Tibial nerve (tissue), 4 donors: ENCODE measurements around the gene TTLL3. TPM values are rescaled to one million over a fixed set of nuclear protein-coding genes. Genes with fewer than 3 reads are reported as not detected.

Source experiments
- DNase-seq, 2 donors: peaks; one replicate each; pipeline ENCODE4 v3.0.0-alpha.2; 2019; ENCODE audit warnings: low spot score in 2 of 2
- H3K27ac ChIP-seq, 4 donors: fragments of 200-600 bp; sonication (generic) in 3 of 4; one replicate each; pipeline ENCODE4 v1.5.1; 2017 to 2019; ENCODE audit warnings: mild to moderate bottlenecking in 1 of 4
- H3K27me3 ChIP-seq, 2 donors: fragments of 200-600 bp; sonication (generic) in 1 of 2; one replicate each; pipeline versions ENCODE4 v1.5.1 to v1.6.0; 2017 to 2019
- H3K36me3 ChIP-seq, 3 donors: fragments of 200-600 bp; sonication (generic); one replicate each; pipeline ENCODE4 v1.5.1; 2018 to 2019
- H3K4me1 ChIP-seq, 4 donors: fragments of 200-600 bp; sonication (generic) in 3 of 4; one replicate each; pipeline ENCODE4 v1.5.1; 2017 to 2019
- H3K4me3 ChIP-seq, 4 donors: fragments of 200-600 bp; sonication (generic) in 3 of 4; one replicate each; pipeline ENCODE4 v1.5.1; 2017 to 2019; ENCODE audit warnings: mild to moderate bottlenecking in 1 of 4, moderate library complexity in 1 of 4
- H3K9me3 ChIP-seq, 4 donors: fragments of 200-600 bp; sonication (generic) in 3 of 4; one replicate each; pipeline ENCODE4 v1.5.1; 2017 to 2019
- EP300 ChIP-seq, 2 donors: sonication (generic); formaldehyde crosslinking; IDR thresholded peaks; one replicate each; pipeline ENCODE4 v1.6.1; 2017; ENCODE audit warnings: antibody characterized with exemption in 2 of 2, mild to moderate bottlenecking in 1 of 2
- POLR2A ChIP-seq, 2 donors: fragments of 450-650 bp; IDR thresholded peaks; one replicate each; pipeline ENCODE4 v1.6.1; 2017; ENCODE audit warnings: antibody characterized with exemption in 2 of 2, mild to moderate bottlenecking in 2 of 2, moderate library complexity in 2 of 2
- WGBS, 2 donors: methylation state at CpG; one replicate each; pipeline ENCODE4 v1.1.5; 2018; 5-methylcytosine and 5-hydroxymethylcytosine counted together
- total RNA-seq, 4 donors: library from RNA; depleted of rRNA; stranded (reverse); fragments of >200 nt; gene quantifications; one replicate each; pipeline ENCODE4 v1.1.0, GENCODE V29; 2016
- TF ChIP-seq, protein P1 (sequence below), 5 experiments: fragments of 200-600 bp in 3 of 5; fragments of 450-650 bp in 2 of 5; sonication (generic) in 3 of 5; IDR thresholded peaks; one replicate each; pipeline ENCODE4 v1.5.1; 2016 to 2019; ENCODE audit warnings: antibody characterized with exemption in 5 of 5, mild to moderate bottlenecking in 3 of 5, moderate library complexity in 2 of 5

Gene TTLL3
- total RNA-seq, 4 donors from 2014 or later: 58.2 to 173 (median 120) TPM

DNA sequence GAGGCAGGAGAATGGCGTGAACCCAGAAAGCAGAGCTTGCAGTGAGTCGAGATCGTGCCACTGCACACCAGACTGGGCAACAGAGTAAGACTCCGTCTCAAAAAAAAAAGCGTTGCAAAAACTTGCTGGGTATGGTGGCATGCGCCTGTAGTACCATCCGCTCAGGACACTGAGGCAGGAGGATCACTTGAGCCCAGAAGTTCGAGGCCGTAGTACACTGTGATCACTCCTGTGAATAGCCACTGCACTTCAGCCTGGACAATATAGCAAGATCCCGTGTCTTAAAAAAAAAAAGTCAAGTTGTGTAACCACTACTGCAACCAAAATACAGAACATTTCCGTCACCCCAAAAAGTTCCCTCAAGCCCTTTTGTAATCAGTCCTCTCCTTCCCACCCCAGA lies 15.7 kb upstream of the TTLL3 start:
- H3K27ac ChIP-seq: no peak overlapping the region
- no peaks in the 10 kb centered on the region for H3K9me3 ChIP-seq
- no peaks in the 10 kb centered on the region for H3K27me3 ChIP-seq
- 93 to 96% methylated on average over 11 of the region's 11 CpGs for WGBS, 2 donors
- TF ChIP-seq POLR2A (IDR thresholded peaks at IDR 0.05) (no peak), EP300 (IDR thresholded peaks at IDR 0.05) (no peak)
- TF ChIP-seq, protein P1, sequence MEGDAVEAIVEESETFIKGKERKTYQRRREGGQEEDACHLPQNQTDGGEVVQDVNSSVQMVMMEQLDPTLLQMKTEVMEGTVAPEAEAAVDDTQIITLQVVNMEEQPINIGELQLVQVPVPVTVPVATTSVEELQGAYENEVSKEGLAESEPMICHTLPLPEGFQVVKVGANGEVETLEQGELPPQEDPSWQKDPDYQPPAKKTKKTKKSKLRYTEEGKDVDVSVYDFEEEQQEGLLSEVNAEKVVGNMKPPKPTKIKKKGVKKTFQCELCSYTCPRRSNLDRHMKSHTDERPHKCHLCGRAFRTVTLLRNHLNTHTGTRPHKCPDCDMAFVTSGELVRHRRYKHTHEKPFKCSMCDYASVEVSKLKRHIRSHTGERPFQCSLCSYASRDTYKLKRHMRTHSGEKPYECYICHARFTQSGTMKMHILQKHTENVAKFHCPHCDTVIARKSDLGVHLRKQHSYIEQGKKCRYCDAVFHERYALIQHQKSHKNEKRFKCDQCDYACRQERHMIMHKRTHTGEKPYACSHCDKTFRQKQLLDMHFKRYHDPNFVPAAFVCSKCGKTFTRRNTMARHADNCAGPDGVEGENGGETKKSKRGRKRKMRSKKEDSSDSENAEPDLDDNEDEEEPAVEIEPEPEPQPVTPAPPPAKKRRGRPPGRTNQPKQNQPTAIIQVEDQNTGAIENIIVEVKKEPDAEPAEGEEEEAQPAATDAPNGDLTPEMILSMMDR (IDR thresholded peaks at IDR 0.05): no peak
- H3K4me1 ChIP-seq: peaks cover 0 to 60% (median 28%) of the 10 kb centered on the region in 4 donors
- H3K4me3 ChIP-seq: peak overlapping the region in 1 of 4 donors; percentile 99
- peaks cover 2 to 61% (median 11%) of the 10 kb centered on the region in 3 donors for H3K36me3 ChIP-seq
- DNase-seq: no peak

DNA sequence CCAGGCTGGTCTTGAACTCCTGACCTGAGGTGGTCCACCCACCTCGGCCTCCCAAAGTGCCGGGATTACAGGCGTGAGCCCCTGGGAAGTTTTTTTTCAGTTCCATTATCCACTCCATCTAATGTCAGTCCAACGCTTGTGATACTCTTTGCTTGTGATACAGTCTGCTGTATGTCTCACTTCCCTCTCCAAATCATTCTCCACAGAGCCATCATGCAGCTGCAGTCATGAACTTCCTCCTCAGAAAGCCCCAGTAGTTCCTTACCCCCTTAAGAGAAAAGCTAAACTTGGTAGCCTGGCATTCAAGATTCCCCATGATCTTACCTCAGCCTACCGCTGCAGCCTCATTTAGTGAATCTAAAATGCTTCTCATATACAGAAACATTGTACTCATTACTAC lies 14.9 kb upstream of the TTLL3 start:
- DNase-seq: no peak

DNA sequence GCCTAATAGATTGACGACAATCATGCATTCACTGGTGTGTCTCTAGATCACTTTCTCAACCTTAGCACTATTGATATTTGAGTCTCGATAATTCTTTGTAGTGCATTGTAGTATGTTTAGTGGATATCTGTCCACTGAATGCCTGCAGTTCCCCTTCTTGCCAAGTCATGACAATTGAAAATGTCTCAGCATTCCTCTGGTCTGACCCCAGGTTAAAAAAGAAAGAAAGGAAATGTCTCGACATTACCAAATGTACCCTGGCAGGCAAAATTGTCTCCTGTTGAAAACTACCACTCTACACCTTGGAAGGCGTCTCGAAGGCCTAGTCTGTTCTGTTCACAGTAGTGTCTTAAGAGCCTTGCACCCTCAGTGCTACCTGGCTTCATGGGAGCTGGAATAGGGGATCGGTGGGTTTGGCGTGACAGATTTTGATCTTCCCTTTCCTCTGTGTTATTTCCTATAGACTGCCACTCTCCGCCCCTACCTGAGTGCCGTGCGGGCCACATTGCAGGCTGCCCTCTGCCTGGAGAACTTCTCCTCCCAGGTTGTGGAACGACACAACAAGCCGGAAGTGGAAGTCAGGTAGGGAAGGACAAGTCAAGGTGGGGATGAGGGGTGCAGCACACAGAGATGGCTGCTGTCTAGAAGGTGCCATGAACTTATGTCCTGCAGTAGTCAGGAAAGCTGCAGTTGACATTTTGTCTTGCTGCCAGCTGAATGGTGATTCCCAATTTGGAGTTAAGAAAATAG lies 12.7 kb upstream of the TTLL3 start:
- DNase-seq: no peak
- peaks cover 4 to 70% (median 29%) of the 10 kb centered on the region in 3 donors for H3K36me3 ChIP-seq
- H3K9me3 ChIP-seq: no peaks in the 10 kb centered on the region
- no peak overlapping the region for H3K4me3 ChIP-seq
- WGBS, 2 donors: 92% methylated on average over 12 of the region's 12 CpGs
- H3K27me3 ChIP-seq: no peaks in the 10 kb centered on the region
- H3K4me1 ChIP-seq: peaks cover 0 to 41% (median 17%) of the 10 kb centered on the region in 4 donors
- TF ChIP-seq, protein P1 (IDR thresholded peaks at IDR 0.05): no peak
- TF ChIP-seq POLR2A (IDR thresholded peaks at IDR 0.05) (no peak), EP300 (IDR thresholded peaks at IDR 0.05) (no peak)
- no peak overlapping the region for H3K27ac ChIP-seq

More for the DNA sequence above, 14.9 kb upstream of the TTLL3 start:
- Histone ChIP-seq H3K4me1 (peaks cover 0 to 60% (median 28%) of the 10 kb centered on the region in 4 donors), H3K27ac (no peak overlapping the region), H3K36me3 (peaks cover 4 to 61% (median 19%) of the 10 kb centered on the region in 3 donors), H3K9me3 (no peaks in the 10 kb centered on the region), H3K27me3 (no peaks in the 10 kb centered on the region), H3K4me3 (no peak overlapping the region)
- TF ChIP-seq EP300 (IDR thresholded peaks at IDR 0.05) (no peak), POLR2A (IDR thresholded peaks at IDR 0.05) (no peak)
- TF ChIP-seq, protein P1 (IDR thresholded peaks at IDR 0.05): no peak
- 77 to 85% methylated on average over 5 of the region's 5 CpGs for WGBS, 2 donors

DNA sequence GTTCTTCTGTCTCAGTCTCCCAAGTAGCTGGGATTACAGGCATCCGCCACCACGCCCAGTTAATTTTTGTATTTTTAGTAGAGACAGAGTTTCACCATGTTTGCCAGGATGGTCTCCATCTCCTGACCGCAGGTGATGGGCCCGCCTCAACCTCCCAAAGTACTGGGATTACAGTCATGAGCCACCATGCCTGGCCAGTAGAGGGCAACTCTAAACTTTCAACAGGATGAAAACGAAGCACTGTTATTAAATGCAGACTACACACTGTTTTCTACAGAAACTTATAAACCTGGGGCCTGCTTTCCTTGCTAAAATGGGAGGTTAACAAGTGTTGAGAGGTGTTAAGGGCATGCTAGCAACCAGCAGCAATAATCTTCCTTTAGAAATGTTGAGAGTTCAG lies 9.5 kb upstream of the TTLL3 start:
- no peak overlapping the region for H3K27ac ChIP-seq
- DNase-seq: no peak
- peaks cover 6 to 95% (median 50%) of the 10 kb centered on the region in 3 donors for H3K36me3 ChIP-seq
- no peaks in the 10 kb centered on the region for H3K9me3 ChIP-seq
- no peak overlapping the region for H3K4me3 ChIP-seq
- TF ChIP-seq POLR2A (IDR thresholded peaks at IDR 0.05) (no peak), EP300 (IDR thresholded peaks at IDR 0.05) (no peak)
- TF ChIP-seq, protein P1 (IDR thresholded peaks at IDR 0.05): no peak
- H3K4me1 ChIP-seq: peaks cover 0 to 20% (median 3%) of the 10 kb centered on the region in 4 donors
- 81 to 83% methylated on average over 5 of the region's 5 CpGs for WGBS, 2 donors
- H3K27me3 ChIP-seq: no peaks in the 10 kb centered on the region

DNA sequence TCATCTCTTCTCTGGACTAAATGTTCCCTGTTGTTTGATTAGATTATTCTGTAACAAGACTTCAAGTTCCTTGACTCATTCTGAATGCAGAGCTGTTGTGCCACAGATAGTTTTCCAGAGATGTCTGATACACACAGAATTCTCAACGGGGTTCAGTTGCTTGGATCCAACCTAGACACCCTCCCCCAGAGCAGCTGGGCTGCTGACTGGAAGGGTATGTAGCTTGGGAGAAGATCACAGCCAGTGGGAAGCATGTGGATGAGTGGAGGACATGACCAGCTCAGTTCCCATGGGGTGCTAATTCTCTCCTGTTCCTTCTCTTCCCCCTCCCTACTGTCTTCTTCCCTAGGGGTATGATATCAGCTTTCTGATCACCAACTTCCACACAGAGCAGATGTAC lies 6.6 kb upstream of the TTLL3 start:
- no peak for TF ChIP-seq EP300 (IDR thresholded peaks at IDR 0.05)
- TF ChIP-seq POLR2A (IDR thresholded peaks at IDR 0.05): no peak
- TF ChIP-seq, protein P1 (IDR thresholded peaks at IDR 0.05): no peak
- Histone ChIP-seq H3K27me3 (no peaks in the 10 kb centered on the region), H3K4me1 (peaks cover 0 to 3% (median 0%) of the 10 kb centered on the region in 4 donors), H3K9me3 (no peaks in the 10 kb centered on the region), H3K27ac (no peak overlapping the region), H3K4me3 (no peak overlapping the region), H3K36me3 (peaks cover 6 to 87% (median 53%) of the 10 kb centered on the region in 3 donors)
- DNase-seq: no peak
- 90% methylated on average over 1 of the region's 1 CpG for WGBS, 2 donors
